ELR (cell line): Measurements from ENCODE around the gene CIB4.
A peak's percentile ranks its signal among the peaks of the same experiment; 100 is the strongest.

Source experiments
- DNase-seq: peaks from one replicate; pipeline ENCODE4 v3.0.0-alpha.2; 2015; ENCODE audit warnings: low read depth

The CIB4 gene

GRCh38 chr2:26642429-26642828, 1.3 kb upstream of the CIB4 start:
- DNase-seq, result no peak

- DNase-seq, result peak; percentile 76
Measured at GRCh38 chr2:26640331-26640745, 828 bp downstream of the CIB4 start.

- no peak for DNase-seq
Measured at GRCh38 chr2:26639685-26640243, 1.4 kb downstream of the CIB4 start.

- DNase-seq, result no peak
Measured at GRCh38 chr2:26637811-26638310, 3.3 kb downstream of the CIB4 start.

- DNase-seq, result no peak
Measured at GRCh38 chr2:26636935-26637334, 4.2 kb downstream of the CIB4 start.

- no peak for DNase-seq
Measured at GRCh38 chr2:26635401-26635800, 5.8 kb downstream of the CIB4 start.

GRCh38 chr2:26634636-26635230, 6.4 kb downstream of the CIB4 start:
- DNase-seq, result no peak

- no peak for DNase-seq
Measured at GRCh38 chr2:26633993-26634595, 7.1 kb downstream of the CIB4 start.

GRCh38 chr2:26633351-26633945, 7.7 kb downstream of the CIB4 start:
- no peak for DNase-seq

GRCh38 chr2:26632624-26633185, 8.5 kb downstream of the CIB4 start:
- no peak for DNase-seq

GRCh38 chr2:26631401-26632170, 9.6 kb downstream of the CIB4 start:
- DNase-seq, result no peak

GRCh38 chr2:26630669-26631360, 10.4 kb downstream of the CIB4 start:
- peak; percentile 52 for DNase-seq

- DNase-seq, result no peak
Measured at GRCh38 chr2:26630235-26630634, 10.9 kb downstream of the CIB4 start.

- no peak for DNase-seq
Measured at GRCh38 chr2:26629751-26630150, 11.4 kb downstream of the CIB4 start.

GRCh38 chr2:26629346-26629630, 11.9 kb downstream of the CIB4 start:
- no peak for DNase-seq

- DNase-seq, result no peak
Measured at GRCh38 chr2:26628561-26629345, 12.4 kb downstream of the CIB4 start.

- DNase-seq, result no peak
Measured at GRCh38 chr2:26627350-26628105, 13.6 kb downstream of the CIB4 start.

- no peak for DNase-seq
Measured at GRCh38 chr2:26626606-26627005, 14.6 kb downstream of the CIB4 start.

- DNase-seq, result peak; percentile 66
Measured at GRCh38 chr2:26623541-26624495, 17.3 kb downstream of the CIB4 start.
